A673 (cell line): ENCODE results near the gene FKBP5. TPM values are rescaled to one million over a fixed set of nuclear protein-coding genes. Genes with fewer than 3 reads are reported as not detected.

Experiments used
- BruUV-seq: library from RNA; stranded (reverse); fragments of 400-500 nt; replicated peaks from 2 replicates; lab custom pipeline; 2021; lab: Mats Ljungman, UMichigan
- CTCF ChIA-PET: fragments of 300-600 bp; sonication (Branson Sonifier 250); formaldehyde crosslinking; loops from one replicate; lab custom pipeline; 2022; ENCODE audit warnings: antibody characterized with exemption; lab: Charles Lee
- POLR2A ChIA-PET: fragments of 300-600 bp; sonication (Branson Sonifier 250); formaldehyde crosslinking; loops from one replicate; lab custom pipeline; 2022; ENCODE audit warnings: antibody characterized with exemption; ENCODE audit not compliant: low non-redundant PET; lab: Charles Lee
- DNase-seq: peaks from one replicate; pipeline ENCODE4 v3.0.0-alpha.2; 2015; ENCODE audit warnings: low spot score
- H3K27ac ChIP-seq: fragments of 200-600 bp; sonication (generic); 2 replicates; pipeline ENCODE4 v1.5.1; 2016; ENCODE audit warnings: mixed run types, low read depth, mild to moderate bottlenecking, mixed read lengths, antibody characterized with exemption, low read length; ENCODE audit not compliant: poor library complexity, severe bottlenecking
- H3K27me3 ChIP-seq: fragments of 200-600 bp; sonication (generic); replicated peaks from 2 replicates; pipeline ENCODE4 v1.6.1; 2017; ENCODE audit warnings: mixed run types, low read depth, mild to moderate bottlenecking, mixed read lengths, antibody characterized with exemption, low read length; ENCODE audit not compliant: insufficient read depth, poor library complexity
- H3K36me3 ChIP-seq: fragments of 200-600 bp; sonication (generic); 2 replicates; pipeline ENCODE4 v1.6.1; 2016; ENCODE audit warnings: mixed run types, mild to moderate bottlenecking, mixed read lengths, antibody characterized with exemption, low read length; ENCODE audit not compliant: insufficient read depth, poor library complexity, severe bottlenecking
- H3K4me1 ChIP-seq: fragments of 200-600 bp; sonication (generic); 2 replicates; pipeline ENCODE4 v1.6.1; 2017; ENCODE audit warnings: mixed run types, mild to moderate bottlenecking, mixed read lengths, antibody characterized with exemption, low read length; ENCODE audit not compliant: insufficient read depth, poor library complexity, severe bottlenecking
- H3K4me3 ChIP-seq: fragments of 200-600 bp; sonication (generic); 2 replicates; pipeline ENCODE4 v1.5.1; 2016; ENCODE audit warnings: low read depth, mixed run types, mild to moderate bottlenecking, mixed read lengths, low read length; ENCODE audit not compliant: poor library complexity, severe bottlenecking
- H3K9me3 ChIP-seq: fragments of 200-600 bp; sonication (generic); 2 replicates; pipeline ENCODE4 v1.6.1; 2016; ENCODE audit warnings: mixed run types, low read depth, mild to moderate bottlenecking, mixed read lengths, antibody characterized with exemption, low read length; ENCODE audit not compliant: poor library complexity, severe bottlenecking
- EZH2 ChIP-seq: fragments of 200-600 bp; sonication (generic); IDR thresholded peaks from 2 replicates; pipeline ENCODE4 v1.6.1; 2017; ENCODE audit warnings: borderline replicate concordance, low read depth, mild to moderate bottlenecking, mixed read lengths, antibody characterized with exemption, low read length; ENCODE audit not compliant: poor library complexity, severe bottlenecking
- intact Hi-C: fragments of 100-400 bp; cut with micrococcal nuclease; formaldehyde crosslinking; loops from one replicate; pipeline ENCODE4 v1.10.0; 2022; ENCODE audit not compliant: unreplicated experiment
- total RNA-seq: library from RNA; stranded (reverse); gene quantifications from 2 replicates; pipeline ENCODE4 v1.2.3, GENCODE V29; 2021
- TF ChIP-seq, protein P1 (sequence below): fragments of 300-800, 200-600 bp; sonication (generic); conservative IDR thresholded peaks from 2 replicates; pipeline ENCODE4 v1.5.1; 2017; ENCODE audit warnings: low read depth, mild to moderate bottlenecking, antibody characterized with exemption, low read length, moderate library complexity, mixed read lengths

Gene FKBP5
- total RNA-seq, 1 experiment from 2014 or later = 20.4 TPM

DNA sequence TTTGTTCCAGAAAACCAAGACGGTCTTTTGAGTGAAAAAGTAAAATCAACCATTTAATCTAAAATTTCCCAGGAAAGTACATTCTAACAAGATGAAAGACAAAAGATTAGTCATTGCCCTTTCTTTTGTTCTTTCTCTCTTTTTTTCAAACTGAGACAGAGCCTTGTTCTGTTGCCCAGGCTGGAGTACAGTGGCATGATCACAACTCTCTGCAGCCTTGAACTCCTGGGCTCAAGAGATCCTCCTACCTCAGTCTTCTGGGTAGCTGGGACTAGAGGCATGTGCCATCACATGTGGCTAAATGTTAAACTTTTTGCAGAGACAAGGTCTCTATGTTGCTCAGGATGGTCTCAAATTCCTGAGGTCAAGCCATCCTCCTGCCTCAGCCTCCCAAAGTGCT lies 75.0 kb downstream of the FKBP5 start:
- no TSS peak for BruUV-seq
- Histone ChIP-seq H3K9me3 (no peaks in the 10 kb centered on the region), H3K36me3 (no peaks in the 10 kb centered on the region), H3K27ac (no peak overlapping the region), H3K4me3 (no peak overlapping the region), H3K4me1 (no peaks in the 10 kb centered on the region), H3K27me3 (no peaks in the 10 kb centered on the region)
- POLR2A ChIA-PET = no interaction called here
- no peak for DNase-seq
- TF ChIP-seq EZH2 = no peak
- TF ChIP-seq, protein P1, sequence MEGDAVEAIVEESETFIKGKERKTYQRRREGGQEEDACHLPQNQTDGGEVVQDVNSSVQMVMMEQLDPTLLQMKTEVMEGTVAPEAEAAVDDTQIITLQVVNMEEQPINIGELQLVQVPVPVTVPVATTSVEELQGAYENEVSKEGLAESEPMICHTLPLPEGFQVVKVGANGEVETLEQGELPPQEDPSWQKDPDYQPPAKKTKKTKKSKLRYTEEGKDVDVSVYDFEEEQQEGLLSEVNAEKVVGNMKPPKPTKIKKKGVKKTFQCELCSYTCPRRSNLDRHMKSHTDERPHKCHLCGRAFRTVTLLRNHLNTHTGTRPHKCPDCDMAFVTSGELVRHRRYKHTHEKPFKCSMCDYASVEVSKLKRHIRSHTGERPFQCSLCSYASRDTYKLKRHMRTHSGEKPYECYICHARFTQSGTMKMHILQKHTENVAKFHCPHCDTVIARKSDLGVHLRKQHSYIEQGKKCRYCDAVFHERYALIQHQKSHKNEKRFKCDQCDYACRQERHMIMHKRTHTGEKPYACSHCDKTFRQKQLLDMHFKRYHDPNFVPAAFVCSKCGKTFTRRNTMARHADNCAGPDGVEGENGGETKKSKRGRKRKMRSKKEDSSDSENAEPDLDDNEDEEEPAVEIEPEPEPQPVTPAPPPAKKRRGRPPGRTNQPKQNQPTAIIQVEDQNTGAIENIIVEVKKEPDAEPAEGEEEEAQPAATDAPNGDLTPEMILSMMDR = no peak
- intact Hi-C loops = no loop called here
- CTCF ChIA-PET = no interaction called here

GRCh38 chr6:35611240-35611639 lies 77.5 kb downstream of the FKBP5 start:
- BruUV-seq = no TSS peak
- no peaks in the 10 kb centered on the region for H3K4me1 ChIP-seq
- ChIA-PET CTCF (no interaction called here), POLR2A (no interaction called here)
- intact Hi-C loops = no loop called here
- H3K27ac ChIP-seq = no peak overlapping the region
- DNase-seq = no peak
- no peaks in the 10 kb centered on the region for H3K27me3 ChIP-seq
- H3K9me3 ChIP-seq = no peaks in the 10 kb centered on the region
- H3K36me3 ChIP-seq = no peaks in the 10 kb centered on the region
- H3K4me3 ChIP-seq = no peak overlapping the region
- no peak for TF ChIP-seq EZH2
- TF ChIP-seq, protein P1 = no peak

DNA sequence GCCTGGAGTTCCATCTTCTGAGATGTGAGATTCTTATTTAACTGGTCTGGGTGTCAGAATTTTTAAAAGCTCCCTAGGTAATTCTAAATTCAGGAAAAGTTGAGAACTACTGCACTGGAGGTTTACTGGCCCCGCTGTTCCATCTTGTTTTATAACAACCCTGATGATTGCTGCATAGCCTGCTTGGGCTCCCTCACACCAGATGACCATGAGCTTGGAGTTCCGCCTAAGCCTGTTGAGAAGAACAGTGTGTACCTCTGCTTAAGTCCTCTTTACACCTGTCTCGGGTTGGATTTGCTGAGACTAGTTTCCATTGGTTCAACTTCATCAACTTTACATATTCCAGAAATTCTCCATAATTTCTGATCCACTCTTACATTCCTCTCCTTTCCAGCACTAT lies 77.9 kb downstream of the FKBP5 start:
- Histone ChIP-seq H3K27ac (no peak overlapping the region), H3K36me3 (no peaks in the 10 kb centered on the region), H3K4me1 (no peaks in the 10 kb centered on the region), H3K9me3 (no peaks in the 10 kb centered on the region), H3K4me3 (no peak overlapping the region), H3K27me3 (no peaks in the 10 kb centered on the region)
- TF ChIP-seq, protein P1 = no peak
- no peak for TF ChIP-seq EZH2
- CTCF ChIA-PET = no interaction called here
- POLR2A ChIA-PET = no interaction called here
- DNase-seq = no peak
- BruUV-seq = no TSS peak
- intact Hi-C loops = no loop called here
